Ishikawa (cell line): ENCODE results near the gene KCNJ6.
A peak's percentile ranks its signal among the peaks of the same experiment; 100 is the strongest.

Experiments
- CEBPB ChIP-seq: IDR thresholded peaks from 2 replicates; pipeline ENCODE4 v1.6.1; 2012
- CREB1 ChIP-seq: IDR thresholded peaks from 2 replicates; pipeline ENCODE4 v1.6.1; 2012; ENCODE audit warnings: low read depth
- EGR1 ChIP-seq: IDR thresholded peaks from 2 replicates; pipeline ENCODE4 v1.6.1; 2012
- EP300 ChIP-seq: IDR thresholded peaks from 2 replicates; pipeline ENCODE4 v1.6.1; 2012; ENCODE audit warnings: borderline replicate concordance
- FOXM1 ChIP-seq: IDR thresholded peaks from 2 replicates; pipeline ENCODE4 v1.6.1; 2012; ENCODE audit warnings: low read depth, borderline replicate concordance
- MAX ChIP-seq: IDR thresholded peaks from 2 replicates; pipeline ENCODE4 v1.6.1; 2012
- NFIC ChIP-seq: IDR thresholded peaks from 2 replicates; pipeline ENCODE4 v1.6.1; 2012
- RAD21 ChIP-seq: IDR thresholded peaks from 2 replicates; pipeline ENCODE4 v1.6.1; 2012; ENCODE audit warnings: low read depth
- REST ChIP-seq: IDR thresholded peaks from 2 replicates; pipeline ENCODE4 v1.6.1; 2012; ENCODE audit warnings: low read depth, mild to moderate bottlenecking
- TAF1 ChIP-seq: IDR thresholded peaks from 2 replicates; pipeline ENCODE4 v1.6.1; 2012; ENCODE audit warnings: low read depth, mild to moderate bottlenecking
- TCF12 ChIP-seq: IDR thresholded peaks from 2 replicates; pipeline ENCODE4 v1.6.1; 2012; ENCODE audit warnings: low read depth
- TEAD4 ChIP-seq: IDR thresholded peaks from 2 replicates; pipeline ENCODE4 v1.6.1; 2012
- USF1 ChIP-seq: IDR thresholded peaks from 2 replicates; pipeline ENCODE4 v1.6.1; 2012
- YY1 ChIP-seq: IDR thresholded peaks from 2 replicates; pipeline ENCODE4 v1.6.1; 2012; ENCODE audit warnings: low read depth
- ZBTB7A ChIP-seq: IDR thresholded peaks from 2 replicates; pipeline ENCODE4 v1.6.1; 2012; ENCODE audit warnings: low read depth

Gene KCNJ6

GRCh38 chr21:37855271-37855646 lies 61.0 kb downstream of the KCNJ6 start:
- no peak for TF ChIP-seq NFIC
- no peak for TF ChIP-seq EGR1
- no peak for TF ChIP-seq YY1
- no peak for TF ChIP-seq RAD21
- no peak for TF ChIP-seq REST
- no peak for TF ChIP-seq FOXM1
- TF ChIP-seq ZBTB7A: no peak
- TF ChIP-seq TCF12: no peak
- TF ChIP-seq CREB1: no peak
- no peak for TF ChIP-seq TEAD4
- no peak for TF ChIP-seq USF1
- TF ChIP-seq EP300: no peak
- no peak for TF ChIP-seq MAX
- TF ChIP-seq TAF1: no peak
- no peak for TF ChIP-seq CEBPB

GRCh38 chr21:37849506-37850102 lies 66.7 kb downstream of the KCNJ6 start:
- TF ChIP-seq REST: no peak
- no peak for TF ChIP-seq TAF1
- TF ChIP-seq CREB1: no peak
- TF ChIP-seq ZBTB7A: no peak
- TF ChIP-seq MAX: no peak
- TF ChIP-seq EP300: no peak
- peak; percentile 37; the same call in 1 of the 2 replicates for TF ChIP-seq TEAD4
- no peak for TF ChIP-seq EGR1

- TF ChIP-seq ZBTB7A (no peak), MAX (no peak), NFIC (no peak), CEBPB (no peak), RAD21 (no peak), EP300 (no peak), TAF1 (no peak), FOXM1 (no peak), CREB1 (no peak), REST (no peak), USF1 (no peak), TEAD4 (no peak), TCF12 (no peak)
These were observed 67.4 kb downstream of the KCNJ6 start for GRCh38 chr21:37848721-37849490.

GRCh38 chr21:37845535-37845934 lies 70.7 kb downstream of the KCNJ6 start:
- TF ChIP-seq NFIC (no peak), TAF1 (no peak), ZBTB7A (no peak), EP300 (no peak), EGR1 (no peak), FOXM1 (no peak), CEBPB (no peak), TEAD4 (no peak), USF1 (no peak), TCF12 (no peak), RAD21 (no peak), YY1 (no peak), CREB1 (no peak), MAX (no peak), REST (no peak)
